ENCODE measurements around the gene CEP112.

- no peak for TF ChIP-seq GATA2 (IDR thresholded peaks at IDR 0.05; ENCODE audit: low read depth, low read length)
- TF ChIP-seq GATA3 (IDR thresholded peaks at IDR 0.05; ENCODE audit: low read depth, low read length) = no peak
Observed at GRCh38 chr17:66098040-66098439, 93.9 kb downstream of the CEP112 start.
